Upper lobe of right lung (tissue), 1 donor: Measurements from ENCODE around the gene RTN1. TPM values are rescaled to one million over a fixed set of nuclear protein-coding genes. Genes with fewer than 3 reads are reported as not detected.
A peak's percentile ranks its signal among the peaks of the same experiment; 100 is the strongest.

Experiments
- ATAC-seq: fragments of 200-7000 bp; cut with Tn5 transposase; one replicate; pipeline ENCODE4 v1.9.1; 2020; ENCODE audit warnings: mild to moderate bottlenecking, moderate library complexity
- DNase-seq: peaks from one replicate; pipeline ENCODE4 v3.0.0-alpha.2; 2020
- H3K27ac ChIP-seq: fragments of 200-600 bp; one replicate; pipeline ENCODE4 v1.8.0; 2022
- H3K27me3 ChIP-seq: fragments of 200-600 bp; one replicate; pipeline ENCODE4 v1.8.0; 2022; ENCODE audit warnings: mild to moderate bottlenecking
- H3K36me3 ChIP-seq: fragments of 200-600 bp; one replicate; pipeline ENCODE4 v1.8.0; 2022
- H3K4me1 ChIP-seq: fragments of 200-600 bp; one replicate; pipeline ENCODE4 v1.8.0; 2022
- H3K4me3 ChIP-seq: fragments of 200-600 bp; one replicate; pipeline ENCODE4 v1.8.0; 2022; ENCODE audit warnings: mild to moderate bottlenecking
- H3K9me3 ChIP-seq: fragments of 200-600 bp; one replicate; pipeline ENCODE4 v1.8.0; 2022
- intact Hi-C: fragments of 100-400 bp; cut with DNase I; formaldehyde crosslinking; loops from one replicate; pipeline ENCODE4 v1.11.0; 2022
- total RNA-seq: library from RNA; stranded (reverse); fragmentation: NEBNext Ultra II Directional; extraction: Animal tissue kit (Norgen Biotek cat#: 25700); gene quantifications from one replicate; pipeline ENCODE4 v1.2.1, GENCODE V29; 2021
- TF ChIP-seq, protein P1 (sequence below): fragments of 200-600 bp; IDR thresholded peaks from one replicate; pipeline ENCODE4 v1.8.0; 2022; ENCODE audit warnings: antibody characterized with exemption
- donor health status: DM: no; HTN: yes; CAD: no; lungs with severe emphysema.

The RTN1 gene
- total RNA-seq, 1 donor from 2014 or later, result 9.6 TPM

DNA sequence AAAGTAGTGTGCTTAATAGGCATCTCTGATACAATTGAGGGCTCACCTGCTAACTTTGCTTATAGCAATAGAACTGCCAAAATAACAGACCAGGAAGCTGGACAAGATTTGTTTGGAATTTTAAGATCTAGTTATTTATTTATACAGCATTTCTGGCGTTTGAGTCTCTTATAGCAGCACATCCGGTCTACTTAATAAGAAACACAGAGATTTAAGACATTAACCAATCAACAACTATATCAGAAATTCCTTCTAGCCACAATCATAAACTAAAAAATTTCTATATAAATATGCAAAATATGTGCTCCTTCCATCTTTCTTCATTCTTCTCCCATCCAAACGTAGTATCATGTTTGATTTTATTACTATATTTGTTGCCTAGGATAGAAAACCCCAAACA is 2.6 kb downstream of the RTN1 start:
- no peak overlapping the region for H3K27ac ChIP-seq
- no peak overlapping the region for H3K4me3 ChIP-seq
- ATAC-seq (no peak), DNase-seq (no peak)
- TF ChIP-seq, protein P1, sequence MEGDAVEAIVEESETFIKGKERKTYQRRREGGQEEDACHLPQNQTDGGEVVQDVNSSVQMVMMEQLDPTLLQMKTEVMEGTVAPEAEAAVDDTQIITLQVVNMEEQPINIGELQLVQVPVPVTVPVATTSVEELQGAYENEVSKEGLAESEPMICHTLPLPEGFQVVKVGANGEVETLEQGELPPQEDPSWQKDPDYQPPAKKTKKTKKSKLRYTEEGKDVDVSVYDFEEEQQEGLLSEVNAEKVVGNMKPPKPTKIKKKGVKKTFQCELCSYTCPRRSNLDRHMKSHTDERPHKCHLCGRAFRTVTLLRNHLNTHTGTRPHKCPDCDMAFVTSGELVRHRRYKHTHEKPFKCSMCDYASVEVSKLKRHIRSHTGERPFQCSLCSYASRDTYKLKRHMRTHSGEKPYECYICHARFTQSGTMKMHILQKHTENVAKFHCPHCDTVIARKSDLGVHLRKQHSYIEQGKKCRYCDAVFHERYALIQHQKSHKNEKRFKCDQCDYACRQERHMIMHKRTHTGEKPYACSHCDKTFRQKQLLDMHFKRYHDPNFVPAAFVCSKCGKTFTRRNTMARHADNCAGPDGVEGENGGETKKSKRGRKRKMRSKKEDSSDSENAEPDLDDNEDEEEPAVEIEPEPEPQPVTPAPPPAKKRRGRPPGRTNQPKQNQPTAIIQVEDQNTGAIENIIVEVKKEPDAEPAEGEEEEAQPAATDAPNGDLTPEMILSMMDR, result no peak
- peaks cover 15% of the 10 kb centered on the region for H3K27me3 ChIP-seq
- H3K36me3 ChIP-seq, result no peaks in the 10 kb centered on the region
- no peaks in the 10 kb centered on the region for H3K9me3 ChIP-seq
- H3K4me1 ChIP-seq, result no peaks in the 10 kb centered on the region
- intact Hi-C loops, result no loop called here

DNA sequence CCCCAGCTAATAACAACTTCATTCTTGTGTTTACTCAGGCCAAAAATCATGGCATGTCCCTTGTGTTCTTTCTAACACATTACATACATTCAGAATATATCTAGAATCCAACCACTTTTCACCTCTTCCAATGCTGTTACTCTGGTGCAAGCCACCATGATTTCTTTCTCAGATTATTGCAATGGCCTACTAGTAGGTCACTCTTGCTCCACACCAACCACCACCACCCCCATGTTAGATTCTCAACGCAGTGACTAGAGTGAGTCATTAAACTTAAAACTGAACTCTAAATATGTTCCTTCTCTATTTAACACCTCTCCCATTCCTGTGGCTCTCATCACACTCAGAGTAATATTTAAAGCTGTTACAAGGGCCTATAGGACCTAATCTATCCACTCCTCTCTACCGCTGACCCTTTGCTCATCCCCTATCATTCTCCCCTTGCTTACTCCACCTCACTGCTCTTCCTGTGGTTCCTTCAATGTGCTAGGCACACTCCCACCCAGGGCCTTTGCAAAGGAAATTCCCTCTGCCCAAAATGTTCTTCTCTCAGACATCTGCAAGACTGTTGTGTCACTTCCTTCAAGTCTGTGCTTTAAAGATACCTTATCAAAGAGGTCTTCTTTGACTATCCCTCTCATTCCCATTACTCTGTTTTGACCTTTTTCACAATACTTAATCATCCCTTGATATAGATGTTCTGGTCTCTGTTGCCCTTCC is 6.6 kb downstream of the RTN1 start:
- ATAC-seq (peak; percentile 52), DNase-seq (no peak)
- no peak overlapping the region for H3K27ac ChIP-seq
- no peaks in the 10 kb centered on the region for H3K4me1 ChIP-seq
- H3K27me3 ChIP-seq, result peaks cover under 1% of the 10 kb centered on the region
- no peak overlapping the region for H3K4me3 ChIP-seq
- TF ChIP-seq, protein P1, result no peak
- H3K36me3 ChIP-seq, result no peaks in the 10 kb centered on the region
- H3K9me3 ChIP-seq, result no peaks in the 10 kb centered on the region
- intact Hi-C loops, result no loop called here

DNA sequence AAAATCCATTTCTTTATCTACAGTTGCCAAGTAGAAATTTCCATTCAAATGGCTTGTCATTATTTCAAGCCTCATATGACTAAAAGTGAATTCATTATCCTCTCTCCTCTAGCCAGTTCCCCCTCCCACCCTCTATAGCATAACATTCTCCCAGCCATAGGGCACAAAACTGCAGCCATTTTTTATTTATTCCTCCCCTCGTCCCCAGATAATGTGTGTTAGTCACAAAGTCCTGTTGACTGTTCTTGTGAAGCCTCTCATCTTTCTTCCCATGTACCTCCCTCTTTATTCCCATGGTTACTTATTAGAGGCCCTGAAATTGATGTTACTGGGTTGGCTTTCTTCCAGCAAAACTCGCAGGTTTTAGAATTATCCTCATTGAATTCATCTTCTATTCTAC is 13.2 kb downstream of the RTN1 start:
- ATAC-seq, result no peak
- intact Hi-C loops, result no loop called here
- Histone ChIP-seq H3K27me3 (no peaks in the 10 kb centered on the region), H3K9me3 (no peaks in the 10 kb centered on the region), H3K36me3 (no peaks in the 10 kb centered on the region), H3K27ac (no peak overlapping the region), H3K4me3 (no peak overlapping the region), H3K4me1 (no peaks in the 10 kb centered on the region)
- DNase-seq, result no peak
- TF ChIP-seq, protein P1, result no peak

DNA sequence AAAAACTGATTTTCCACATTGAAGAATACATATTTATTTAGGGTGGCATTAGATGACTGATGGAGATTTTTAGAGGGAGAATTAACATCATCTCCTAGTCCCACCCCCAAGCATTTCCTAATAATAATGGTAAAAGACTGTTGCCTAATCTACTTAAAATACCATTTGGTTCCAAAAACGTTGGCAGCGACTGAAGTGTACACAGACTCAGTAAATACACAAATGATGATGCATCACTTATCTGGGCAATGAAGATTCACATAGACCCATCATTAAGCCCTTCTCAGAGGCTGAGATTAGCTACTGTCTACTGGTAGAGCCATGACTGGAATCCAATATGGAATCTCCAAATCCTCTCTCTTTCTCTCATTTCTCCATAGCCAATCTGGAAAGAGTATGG is 18.2 kb downstream of the RTN1 start:
- no peak overlapping the region for H3K4me3 ChIP-seq
- DNase-seq (no peak), ATAC-seq (no peak)
- H3K27ac ChIP-seq, result no peak overlapping the region
- H3K27me3 ChIP-seq, result no peaks in the 10 kb centered on the region
- TF ChIP-seq, protein P1, result no peak
- intact Hi-C loops, result no loop called here
- H3K4me1 ChIP-seq, result no peaks in the 10 kb centered on the region
- H3K9me3 ChIP-seq, result no peaks in the 10 kb centered on the region
- no peaks in the 10 kb centered on the region for H3K36me3 ChIP-seq

GRCh38 chr14:59850458-59850857 is 20.1 kb downstream of the RTN1 start:
- no peak for ATAC-seq
- Histone ChIP-seq H3K4me3 (no peak overlapping the region), H3K27me3 (no peaks in the 10 kb centered on the region), H3K36me3 (no peaks in the 10 kb centered on the region), H3K9me3 (no peaks in the 10 kb centered on the region), H3K4me1 (no peaks in the 10 kb centered on the region), H3K27ac (no peak overlapping the region)
- intact Hi-C loops, result no loop called here
- DNase-seq, result no peak
- TF ChIP-seq, protein P1, result no peak
